Stimulated activated naive CD8-positive, alpha-beta T cell treated with anti-CD3 and anti-CD28 coated beads, Interleukin-15, amount 100 ng/mL, for 72 hours (primary cell): ENCODE results near the gene GGACT.
"Not testable (repeated sequence)": the region's sequence is repeated elsewhere in the genome, so short reads cannot be mapped to it uniquely, and the experiment has no call there.

Experiments used
- ATAC-seq: fragments of 150-1000 bp; cut with Tn5 transposase; 2 replicates; pipeline ENCODE4 v1.10.0; 2021; ENCODE audit warnings: mild to moderate bottlenecking, moderate library complexity
- DNase-seq, 2 donors: peaks; one replicate each; pipeline ENCODE4 v3.0.0; 2021 to 2022
- H3K27ac Mint-ChIP-seq, 2 donors: one replicate each; pipeline ENCODE4 v1.8.0; 2022; ENCODE audit warnings: mild to moderate bottlenecking in 2 of 2, mixed read lengths in 2 of 2, moderate library complexity in 2 of 2
- H3K27me3 Mint-ChIP-seq: one replicate; pipeline ENCODE4 v1.8.0; 2022; ENCODE audit warnings: mixed read lengths
- H3K4me1 Mint-ChIP-seq: one replicate; pipeline ENCODE4 v1.8.0; 2022; ENCODE audit warnings: mild to moderate bottlenecking, mixed read lengths
- H3K4me3 Mint-ChIP-seq, 2 donors: one replicate each; pipeline ENCODE4 v1.8.0; 2022; ENCODE audit warnings: mild to moderate bottlenecking in 2 of 2, mixed read lengths in 2 of 2, moderate library complexity in 1 of 2
- H3K9me3 Mint-ChIP-seq, 2 donors: one replicate each; pipeline ENCODE4 v1.8.0; 2022; ENCODE audit warnings: mixed read lengths in 2 of 2

GGACT gene

GRCh38 chr13:100588331-100589177, at the start of gene GGACT:
GGACT (minus strand) TSS chr13:100588789; CDS start chr13:100532591, 56,198 bp downstream.
- Mint-ChIP-seq H3K4me1 (peaks cover 46% of the 10 kb centered on the region), H3K9me3 (no peaks in the 10 kb centered on the region), H3K27ac (peak within 1 kb of the TSS; percentile 92 to 95), H3K4me3 (peak within 1 kb of the TSS; percentile 83 to 87), H3K27me3 (no peaks in the 10 kb centered on the region)
- peak; percentile 95 for ATAC-seq
- peak; percentile 88 to 90 for DNase-seq

GRCh38 chr13:100637796-100638195, 49.2 kb upstream of the GGACT start:
- ATAC-seq: no peak
- Mint-ChIP-seq H3K4me3 (no peak overlapping the region), H3K27me3 (no peaks in the 10 kb centered on the region), H3K4me1 (no peaks in the 10 kb centered on the region), H3K9me3 (no peaks in the 10 kb centered on the region), H3K27ac (no peak overlapping the region)
- DNase-seq: no peak

GRCh38 chr13:100637380-100637779, 48.8 kb upstream of the GGACT start:
- no peak for ATAC-seq
- H3K9me3 Mint-ChIP-seq: no peaks in the 10 kb centered on the region
- DNase-seq: no peak
- H3K27ac Mint-ChIP-seq: no peak overlapping the region
- H3K4me3 Mint-ChIP-seq: no peak overlapping the region
- H3K4me1 Mint-ChIP-seq: no peaks in the 10 kb centered on the region
- H3K27me3 Mint-ChIP-seq: no peaks in the 10 kb centered on the region

GRCh38 chr13:100636441-100636840, 47.9 kb upstream of the GGACT start:
- H3K4me1 Mint-ChIP-seq: no peaks in the 10 kb centered on the region
- H3K4me3 Mint-ChIP-seq: no peak overlapping the region
- no peaks in the 10 kb centered on the region for H3K9me3 Mint-ChIP-seq
- DNase-seq: no peak
- no peak for ATAC-seq
- H3K27me3 Mint-ChIP-seq: no peaks in the 10 kb centered on the region
- no peak overlapping the region for H3K27ac Mint-ChIP-seq

GRCh38 chr13:100636004-100636403, 47.4 kb upstream of the GGACT start:
- H3K4me1 Mint-ChIP-seq: no peaks in the 10 kb centered on the region
- H3K27me3 Mint-ChIP-seq: no peaks in the 10 kb centered on the region
- ATAC-seq (no peak), DNase-seq (no peak)
- H3K27ac Mint-ChIP-seq: no peak overlapping the region
- H3K4me3 Mint-ChIP-seq: no peak overlapping the region
- H3K9me3 Mint-ChIP-seq: no peaks in the 10 kb centered on the region

- H3K27me3 Mint-ChIP-seq: no peaks in the 10 kb centered on the region
- H3K27ac Mint-ChIP-seq: peak overlapping the region in 1 of 2 donors; percentile 43
- DNase-seq: no peak
- no peaks in the 10 kb centered on the region for H3K9me3 Mint-ChIP-seq
- no peak for ATAC-seq
- no peaks in the 10 kb centered on the region for H3K4me1 Mint-ChIP-seq
- no peak overlapping the region for H3K4me3 Mint-ChIP-seq
Observed at GRCh38 chr13:100634696-100635095, 46.1 kb upstream of the GGACT start.

GRCh38 chr13:100633461-100633860, 44.9 kb upstream of the GGACT start:
- Mint-ChIP-seq H3K4me3 (no peak overlapping the region), H3K27me3 (no peaks in the 10 kb centered on the region), H3K4me1 (no peaks in the 10 kb centered on the region), H3K27ac (no peak overlapping the region), H3K9me3 (no peaks in the 10 kb centered on the region)
- no peak for DNase-seq
- no peak for ATAC-seq

GRCh38 chr13:100630555-100630954, 42.0 kb upstream of the GGACT start:
- H3K27me3 Mint-ChIP-seq: no peaks in the 10 kb centered on the region
- no peak for ATAC-seq
- H3K4me1 Mint-ChIP-seq: no peaks in the 10 kb centered on the region
- H3K27ac Mint-ChIP-seq: peak overlapping the region; percentile 23 to 75
- no peak overlapping the region for H3K4me3 Mint-ChIP-seq
- no peaks in the 10 kb centered on the region for H3K9me3 Mint-ChIP-seq
- no peak for DNase-seq

GRCh38 chr13:100627120-100627519, 38.5 kb upstream of the GGACT start:
- Mint-ChIP-seq H3K27ac (no peak overlapping the region), H3K4me1 (no peaks in the 10 kb centered on the region), H3K4me3 (no peak overlapping the region), H3K9me3 (no peaks in the 10 kb centered on the region), H3K27me3 (no peaks in the 10 kb centered on the region)
- DNase-seq (no peak), ATAC-seq (no peak)

GRCh38 chr13:100625447-100625846, 36.9 kb upstream of the GGACT start:
- H3K4me3 Mint-ChIP-seq: no peak overlapping the region
- ATAC-seq (no peak), DNase-seq (no peak)
- H3K27me3 Mint-ChIP-seq: no peaks in the 10 kb centered on the region
- peaks cover 2% of the 10 kb centered on the region for H3K4me1 Mint-ChIP-seq
- no peaks in the 10 kb centered on the region for H3K9me3 Mint-ChIP-seq
- H3K27ac Mint-ChIP-seq: no peak overlapping the region

- DNase-seq (no peak), ATAC-seq (no peak)
- H3K27me3 Mint-ChIP-seq: no peaks in the 10 kb centered on the region
- H3K27ac Mint-ChIP-seq: peak overlapping the region in 1 of 2 donors; percentile 23
- H3K4me1 Mint-ChIP-seq: peaks cover 9% of the 10 kb centered on the region
- no peak overlapping the region for H3K4me3 Mint-ChIP-seq
- H3K9me3 Mint-ChIP-seq: no peaks in the 10 kb centered on the region
Observed at GRCh38 chr13:100620792-100621191, 32.2 kb upstream of the GGACT start.

GRCh38 chr13:100619940-100620339, 31.4 kb upstream of the GGACT start:
- ATAC-seq: peak; percentile 53
- no peaks in the 10 kb centered on the region for H3K27me3 Mint-ChIP-seq
- no peak for DNase-seq
- no peak overlapping the region for H3K4me3 Mint-ChIP-seq
- peaks cover 9% of the 10 kb centered on the region for H3K4me1 Mint-ChIP-seq
- no peaks in the 10 kb centered on the region for H3K9me3 Mint-ChIP-seq
- no peak overlapping the region for H3K27ac Mint-ChIP-seq

- H3K9me3 Mint-ChIP-seq, H3K4me1 Mint-ChIP-seq, H3K4me3 Mint-ChIP-seq, H3K27me3 Mint-ChIP-seq, ATAC-seq, H3K27ac Mint-ChIP-seq, DNase-seq: not testable (repeated sequence)
Observed at GRCh38 chr13:100618897-100619296, 30.3 kb upstream of the GGACT start.

GRCh38 chr13:100613031-100613430, 24.4 kb upstream of the GGACT start:
- Mint-ChIP-seq H3K27ac (no peak overlapping the region), H3K27me3 (no peaks in the 10 kb centered on the region), H3K4me1 (peaks cover 18% of the 10 kb centered on the region), H3K9me3 (no peaks in the 10 kb centered on the region), H3K4me3 (no peak overlapping the region)
- no peak for DNase-seq
- no peak for ATAC-seq

- H3K27ac Mint-ChIP-seq: no peak overlapping the region
- no peaks in the 10 kb centered on the region for H3K27me3 Mint-ChIP-seq
- ATAC-seq (peak; percentile 27), DNase-seq (no peak)
- H3K4me3 Mint-ChIP-seq: no peak overlapping the region
- no peaks in the 10 kb centered on the region for H3K9me3 Mint-ChIP-seq
- H3K4me1 Mint-ChIP-seq: peaks cover 25% of the 10 kb centered on the region
Observed at GRCh38 chr13:100611678-100612492, 23.3 kb upstream of the GGACT start.
